K562 (cell line): ENCODE data around the gene NAA40.

Experiments
- CREB1 ChIP-seq, 2 experiments: sonication (generic) in 1 of 2; formaldehyde crosslinking in 1 of 2; IDR thresholded peaks; 2 replicates each; pipeline versions ENCODE4 v1.6.1 to v1.8.0; 2012 to 2022; ENCODE audit warnings: inconsistent platforms in 1 of 2, mild to moderate bottlenecking in 1 of 2, missing genetic modification reagents in 1 of 2, moderate library complexity in 1 of 2
- CTCF ChIP-seq, 3 experiments: IDR thresholded peaks in 2 of 3; conservative IDR thresholded peaks in 1 of 3; 2 replicates each; pipeline ENCODE4 v1.5.1; 2011 to 2012; ENCODE audit warnings: low read length in 3 of 3, mild to moderate bottlenecking in 3 of 3, control low read depth in 2 of 3, improper control_type of control experiment in 1 of 3, inconsistent platforms in 1 of 3, low read depth in 1 of 3, mixed read lengths in 1 of 3, moderate library complexity in 1 of 3; ENCODE audit not compliant: insufficient read depth in 2 of 3
- DNMT1 ChIP-seq: fragments of 450-650 bp; IDR thresholded peaks from 2 replicates; pipeline ENCODE4 v1.6.1; 2016; ENCODE audit warnings: antibody characterized with exemption, mild to moderate bottlenecking
- E4F1 ChIP-seq: fragments of 250-450 bp; sonication (Bioruptor Pico); IDR thresholded peaks from 2 replicates; pipeline ENCODE4 v1.5.0; 2021; ENCODE audit warnings: mild to moderate bottlenecking, borderline replicate concordance
- ELF4 ChIP-seq: fragments of 450-650 bp; formaldehyde crosslinking; IDR thresholded peaks from 2 replicates; pipeline ENCODE4 v1.4.0; 2022; ENCODE audit warnings: missing genetic modification characterization
- EP300 ChIP-seq: IDR thresholded peaks from 2 replicates; pipeline ENCODE4 v1.6.1; 2012; ENCODE audit warnings: low read length, improper control_type of control experiment
- FOSL1 ChIP-seq: fragments of 200-800 bp; sonication (Bioruptor generic); conservative IDR thresholded peaks from 2 replicates; pipeline ENCODE4 v1.6.1; 2016; ENCODE audit warnings: missing genetic modification characterization, missing compliant biosample characterization
- GABPA ChIP-seq: fragments of 200-800 bp; sonication (Bioruptor generic); conservative IDR thresholded peaks from 2 replicates; pipeline ENCODE4 v1.6.1; 2016; ENCODE audit warnings: low read depth, missing genetic modification characterization, missing compliant biosample characterization
- NCOA1 ChIP-seq: fragments of 450-650 bp; IDR thresholded peaks from 2 replicates; pipeline ENCODE4 v1.6.1; 2016; ENCODE audit warnings: low read depth
- PATZ1 ChIP-seq: fragments of 250-450 bp; sonication (Bioruptor Pico); IDR thresholded peaks from 2 replicates; pipeline ENCODE4 v1.5.0; 2020; ENCODE audit warnings: mild to moderate bottlenecking, borderline replicate concordance
- POLR2AphosphoS5 ChIP-seq: IDR thresholded peaks from 2 replicates; pipeline ENCODE4 v1.6.1; 2011; ENCODE audit warnings: mild to moderate bottlenecking, low read depth, low read length, moderate library complexity; ENCODE audit not compliant: control insufficient read depth, insufficient read depth
- REST ChIP-seq, 2 experiments: fragments of 450-650 bp; formaldehyde crosslinking in 1 of 2; IDR thresholded peaks; 2 replicates each; pipeline versions ENCODE4 v1.4.0 to v1.6.1; 2014 to 2020; ENCODE audit warnings: mild to moderate bottlenecking in 2 of 2, borderline replicate concordance in 1 of 2, low read depth in 1 of 2
- TARDBP ChIP-seq: fragments of 450-650 bp; IDR thresholded peaks from 2 replicates; pipeline ENCODE4 v1.6.1; 2016

- TF ChIP-seq E4F1 (CRISPR knock-in tag): no peak
- no peak for TF ChIP-seq TARDBP
- no peak for TF ChIP-seq POLR2AphosphoS5
- no peak for TF ChIP-seq REST (IDR thresholded peaks at IDR 0.05; ENCODE audit: borderline replicate concordance)
- TF ChIP-seq REST (CRISPR knock-in tag; IDR thresholded peaks at IDR 0.05; ENCODE audit: low read depth): no peak
- TF ChIP-seq EP300: no peak
- no peak for TF ChIP-seq ELF4 (CRISPR knock-in tag)
- TF ChIP-seq CTCF (IDR thresholded peaks at IDR 0.05 in 2 of 3, conservative IDR thresholded peaks at IDR 0.05 in 1 of 3; ENCODE audit: insufficient read depth in 2 of 3, low read depth in 1 of 3, low read length in 3 of 3): no peak
- TF ChIP-seq DNMT1: no peak
- no peak for TF ChIP-seq FOSL1
- TF ChIP-seq NCOA1: no peak
- TF ChIP-seq PATZ1 (CRISPR knock-in tag): no peak
- TF ChIP-seq CREB1 (IDR thresholded peaks at IDR 0.05): no peak
- no peak for TF ChIP-seq CREB1 (CRISPR knock-in tag; IDR thresholded peaks at IDR 0.05)
- TF ChIP-seq GABPA (tag): no peak
Measured at GRCh38 chr11:63911876-63912275, 26.9 kb upstream of the NAA40 start.
